Stimulated activated CD4-positive, alpha-beta T cell treated with anti-CD3 and anti-CD28 coated beads, Interleukin-15, amount 100 ng/mL, for 1 hour (primary cell): Measurements from ENCODE around the gene AGRN.
"Not testable (repeated sequence)": the region's sequence is repeated elsewhere in the genome, so short reads cannot be mapped to it uniquely, and the experiment has no call there.

ENCODE experiments used
- DNase-seq, 2 donors: peaks; one replicate each; pipeline ENCODE4 v3.0.0-alpha.2; 2020; ENCODE audit warnings: low read depth in 1 of 2, low spot score in 1 of 2

AGRN gene

DNA sequence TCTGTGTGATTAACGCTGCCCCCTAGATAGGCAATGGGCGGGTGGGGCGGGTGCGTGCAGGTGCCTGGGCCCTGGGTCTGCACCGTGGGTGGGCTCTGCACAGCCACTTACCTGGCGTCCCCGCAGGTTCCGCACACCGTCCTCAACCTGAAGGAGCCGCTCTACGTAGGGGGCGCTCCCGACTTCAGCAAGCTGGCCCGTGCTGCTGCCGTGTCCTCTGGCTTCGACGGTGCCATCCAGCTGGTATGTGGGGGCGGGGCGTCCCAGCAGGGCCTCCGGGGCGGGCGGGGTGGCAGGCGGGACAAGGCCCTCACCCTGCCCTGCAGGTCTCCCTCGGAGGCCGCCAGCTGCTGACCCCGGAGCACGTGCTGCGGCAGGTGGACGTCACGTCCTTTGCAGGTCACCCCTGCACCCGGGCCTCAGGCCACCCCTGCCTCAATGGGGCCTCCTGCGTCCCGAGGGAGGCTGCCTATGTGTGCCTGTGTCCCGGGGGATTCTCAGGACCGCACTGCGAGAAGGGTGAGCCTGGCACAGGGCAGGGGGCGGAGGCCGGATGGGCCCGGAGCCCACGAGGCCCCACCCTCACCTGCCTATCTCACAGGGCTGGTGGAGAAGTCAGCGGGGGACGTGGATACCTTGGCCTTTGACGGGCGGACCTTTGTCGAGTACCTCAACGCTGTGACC is 31.3 kb downstream of the AGRN start:
- no peak for DNase-seq

DNA sequence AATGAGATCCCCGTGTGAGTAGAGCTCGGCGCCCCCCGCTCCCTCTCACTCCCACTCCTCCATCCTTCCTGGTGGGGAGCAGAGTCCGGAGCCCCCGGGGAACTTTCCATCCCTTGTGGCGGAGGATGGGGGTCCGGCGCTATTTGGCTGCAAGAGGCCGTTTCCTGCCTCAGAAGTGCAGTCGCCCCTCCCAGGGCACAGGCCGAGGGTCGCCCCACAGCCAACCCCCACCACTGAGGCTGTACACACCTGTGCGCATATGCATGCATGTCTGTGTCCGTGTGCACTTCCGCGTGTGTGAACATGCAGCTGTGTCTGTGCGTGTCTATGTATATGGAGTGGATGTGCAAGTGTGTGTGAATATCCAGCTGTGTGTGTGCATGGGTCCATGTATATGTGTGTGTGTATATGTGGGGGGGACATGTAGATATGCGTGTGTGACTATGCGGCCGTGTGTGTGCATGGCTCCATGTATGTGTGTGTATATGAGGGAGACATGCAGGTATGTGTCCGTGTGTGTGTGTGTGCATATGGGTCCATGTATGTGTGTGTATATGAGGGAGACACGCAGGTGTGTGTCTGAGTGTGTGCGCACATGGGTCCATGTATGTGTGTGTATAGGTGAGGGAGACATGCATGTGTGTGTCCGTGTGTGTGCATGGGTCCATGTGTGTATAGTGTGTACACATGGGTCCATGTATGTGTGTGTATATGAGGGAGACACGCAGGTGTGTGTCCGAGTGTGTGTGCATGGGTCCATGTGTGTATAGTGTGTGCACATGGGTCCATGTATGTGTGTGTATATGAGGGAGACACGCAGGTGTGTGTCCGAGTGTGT is 32.3 kb downstream of the AGRN start:
- no peak for DNase-seq

DNA sequence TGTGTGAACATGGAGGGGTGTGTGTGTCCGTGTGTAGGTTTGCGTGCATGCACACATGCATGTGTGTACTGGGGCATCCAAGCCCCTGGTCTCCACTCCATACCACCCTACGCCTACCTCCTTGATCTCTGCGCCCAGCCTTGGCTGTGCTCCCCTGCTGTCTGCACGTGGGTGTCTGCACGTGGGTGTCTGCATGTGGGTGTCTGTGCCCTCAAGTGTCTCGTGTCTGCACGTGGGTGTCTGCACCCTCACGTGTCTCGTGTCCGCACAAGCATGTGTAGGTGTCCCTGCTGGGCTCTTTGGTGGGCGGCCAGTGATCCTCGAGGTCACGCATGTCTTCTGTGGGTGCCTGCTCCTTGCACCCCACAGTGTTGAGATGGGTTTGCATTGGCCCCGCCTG is 33.1 kb downstream of the AGRN start:
- DNase-seq: no peak

DNA sequence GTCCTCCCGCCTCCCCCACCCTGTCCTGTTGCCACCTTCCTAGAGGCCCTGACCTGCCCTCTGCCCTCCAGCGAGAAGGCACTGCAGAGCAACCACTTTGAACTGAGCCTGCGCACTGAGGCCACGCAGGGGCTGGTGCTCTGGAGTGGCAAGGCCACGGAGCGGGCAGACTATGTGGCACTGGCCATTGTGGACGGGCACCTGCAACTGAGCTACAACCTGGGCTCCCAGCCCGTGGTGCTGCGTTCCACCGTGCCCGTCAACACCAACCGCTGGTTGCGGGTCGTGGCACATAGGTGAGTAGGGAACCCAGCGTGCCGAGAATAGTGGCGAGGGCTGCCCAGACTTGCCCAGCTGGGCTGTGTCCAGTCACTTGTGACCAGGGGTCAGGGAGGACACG is 33.8 kb downstream of the AGRN start:
- DNase-seq: no peak

DNA sequence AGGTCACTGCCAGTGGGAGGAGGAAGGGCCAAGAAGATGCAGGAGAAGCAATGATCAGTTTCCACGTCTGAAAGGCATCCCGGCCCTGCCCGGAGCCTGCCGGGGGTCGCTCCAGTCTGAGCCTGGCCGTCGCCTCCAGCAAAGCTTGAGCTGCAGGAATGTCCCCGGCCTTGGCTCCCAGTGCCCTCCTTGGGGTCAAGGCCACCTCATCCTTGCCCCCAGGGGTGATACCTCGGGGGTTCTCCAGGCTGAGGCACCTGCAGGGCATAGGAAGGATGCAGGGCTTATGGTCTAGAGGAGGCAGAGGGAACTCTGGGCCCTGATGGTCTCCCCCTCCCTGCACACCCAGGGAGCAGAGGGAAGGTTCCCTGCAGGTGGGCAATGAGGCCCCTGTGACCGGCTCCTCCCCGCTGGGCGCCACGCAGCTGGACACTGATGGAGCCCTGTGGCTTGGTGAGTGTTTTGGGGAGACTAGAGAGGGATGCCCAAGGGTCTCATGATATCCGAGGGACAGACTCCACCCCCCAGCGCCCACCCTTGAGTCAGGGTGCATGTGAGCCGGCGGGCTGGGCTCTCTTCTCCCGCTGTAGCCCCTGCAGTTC is 34.3 kb downstream of the AGRN start:
- no peak for DNase-seq

DNA sequence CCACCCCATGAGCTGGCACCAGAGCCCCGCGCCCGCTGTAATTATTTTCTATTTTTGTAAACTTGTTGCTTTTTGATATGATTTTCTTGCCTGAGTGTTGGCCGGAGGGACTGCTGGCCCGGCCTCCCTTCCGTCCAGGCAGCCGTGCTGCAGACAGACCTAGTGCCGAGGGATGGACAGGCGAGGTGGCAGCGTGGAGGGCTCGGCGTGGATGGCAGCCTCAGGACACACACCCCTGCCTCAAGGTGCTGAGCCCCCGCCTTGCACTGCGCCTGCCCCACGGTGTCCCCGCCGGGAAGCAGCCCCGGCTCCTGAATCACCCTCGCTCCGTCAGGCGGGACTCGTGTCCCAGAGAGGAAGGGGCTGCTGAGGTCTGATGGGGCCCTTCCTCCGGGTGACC is 35.1 kb downstream of the AGRN start:
- no peak for DNase-seq

DNA sequence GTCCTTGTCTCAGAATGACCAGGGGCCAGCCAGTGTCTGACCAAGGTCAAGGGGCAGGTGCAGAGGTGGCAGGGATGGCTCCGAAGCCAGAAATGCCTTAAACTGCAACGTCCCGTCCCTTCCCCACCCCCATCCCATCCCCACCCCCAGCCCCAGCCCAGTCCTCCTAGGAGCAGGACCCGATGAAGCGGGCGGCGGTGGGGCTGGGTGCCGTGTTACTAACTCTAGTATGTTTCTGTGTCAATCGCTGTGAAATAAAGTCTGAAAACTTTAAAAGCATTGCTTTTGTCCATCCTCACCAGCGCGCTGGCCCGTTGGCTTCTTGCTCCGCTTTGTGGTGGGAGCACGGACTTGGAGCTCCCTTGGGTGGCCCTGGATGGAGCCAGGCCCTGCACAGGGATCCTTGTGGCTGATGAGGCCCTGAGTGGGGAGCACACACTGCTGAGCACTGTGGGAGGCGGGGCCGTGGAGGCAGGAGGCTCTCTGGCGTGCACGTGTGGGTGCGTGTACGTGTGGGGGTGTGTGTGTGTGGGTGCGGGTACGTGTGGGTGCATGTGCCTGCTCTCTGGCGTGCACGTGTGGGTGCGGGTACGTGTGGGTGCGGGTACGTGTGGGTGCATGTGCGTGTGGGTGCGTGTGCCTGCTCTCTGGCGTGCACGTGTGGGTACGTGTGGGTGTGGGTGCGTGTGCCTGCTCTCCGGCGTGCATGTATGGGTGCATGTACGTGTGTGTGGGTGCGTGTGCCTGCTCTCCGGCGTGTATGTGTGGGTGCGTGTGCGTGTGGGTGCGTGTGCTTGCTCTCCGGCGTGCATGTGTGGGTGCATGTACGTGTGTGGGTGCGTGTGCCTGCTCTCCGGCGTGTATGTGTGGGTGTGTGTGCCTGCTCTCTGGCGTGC is 36.2 kb downstream of the AGRN start:
- no peak for DNase-seq

DNA sequence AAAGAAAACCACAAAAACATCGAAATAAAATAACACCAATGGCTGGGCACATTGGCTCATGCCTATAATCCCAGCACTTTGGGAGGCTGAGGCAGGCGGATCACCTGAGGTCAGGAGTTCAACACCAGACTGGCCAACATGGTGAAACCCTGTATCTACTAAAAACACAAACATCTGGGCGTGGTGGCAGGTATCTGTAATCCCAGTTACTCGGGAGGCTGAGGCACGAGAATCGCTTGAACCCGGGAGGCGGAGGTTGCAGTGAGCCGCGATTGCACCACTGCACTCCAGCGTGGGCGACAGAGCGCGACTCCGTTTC is 37.8 kb downstream of the AGRN start:
- DNase-seq: not testable (repeated sequence)

DNA sequence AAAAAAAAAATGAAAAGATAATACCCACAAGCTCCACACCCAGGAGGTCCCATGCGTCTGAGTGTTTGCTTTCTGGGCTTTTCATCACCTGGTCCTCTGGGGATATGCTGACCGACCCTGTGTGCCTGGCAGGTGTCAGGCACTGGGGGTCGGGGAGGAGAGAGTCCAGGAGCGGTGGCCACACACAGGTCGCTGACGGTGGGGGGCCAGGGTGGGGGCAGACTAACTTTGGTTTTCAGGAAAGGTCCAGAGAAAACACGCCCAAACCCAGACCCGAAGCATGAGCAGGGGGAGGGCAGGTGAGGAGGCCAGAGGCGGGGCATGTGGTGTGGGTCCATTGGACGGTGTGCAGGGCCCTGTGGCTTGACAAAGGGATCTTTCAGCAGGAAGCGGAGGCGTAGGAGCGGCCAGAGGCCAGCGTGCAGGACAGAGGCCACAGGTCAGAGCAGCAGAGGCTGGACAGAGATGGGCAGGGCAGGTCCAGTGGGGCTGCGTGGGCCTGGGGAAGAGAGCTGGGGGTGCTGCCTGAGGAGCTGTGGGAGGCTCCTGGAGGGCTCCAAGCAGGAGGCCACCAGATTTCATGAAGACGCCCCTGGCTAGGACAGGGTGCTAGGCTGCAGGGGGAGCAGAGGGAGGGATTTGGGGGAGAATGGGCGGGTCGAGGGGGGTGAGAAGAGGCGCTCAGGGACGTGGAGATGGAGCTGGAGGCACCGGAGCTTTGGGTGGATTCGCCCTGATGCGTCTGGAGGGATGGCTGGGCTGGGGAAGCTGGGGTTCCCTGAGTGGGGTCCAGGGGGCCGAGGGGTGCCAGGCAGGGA is 38.4 kb downstream of the AGRN start:
- no peak for DNase-seq

DNA sequence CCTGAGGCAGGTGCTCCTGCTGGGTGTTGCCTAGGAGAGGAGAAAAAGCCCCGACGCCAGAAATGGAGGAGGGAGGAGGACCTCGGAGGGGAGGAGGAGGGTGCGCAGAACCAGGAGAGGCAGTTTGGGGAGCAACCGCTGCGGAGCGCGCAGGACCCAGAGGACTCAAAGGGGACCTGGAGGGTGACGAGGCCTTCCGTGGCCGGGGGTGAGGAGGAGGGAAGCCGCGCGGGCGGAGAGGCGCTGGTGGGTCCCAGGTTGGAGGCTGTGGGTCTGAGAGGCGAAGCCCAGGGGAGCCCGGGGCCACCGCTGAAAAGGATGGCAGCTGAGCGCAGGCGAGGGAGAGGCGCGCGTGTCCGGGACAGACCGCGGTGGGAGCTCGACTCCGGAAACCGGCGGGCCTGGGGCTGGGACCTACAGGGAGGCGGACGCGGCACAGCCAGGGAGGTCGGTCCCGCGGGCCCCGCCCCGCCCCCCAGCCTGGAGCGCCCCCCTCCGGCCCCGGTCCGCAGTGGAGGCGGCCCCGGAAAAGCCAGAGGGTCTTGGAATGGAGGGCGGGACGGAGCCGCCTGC is 39.1 kb downstream of the AGRN start:
- no peak for DNase-seq

DNA sequence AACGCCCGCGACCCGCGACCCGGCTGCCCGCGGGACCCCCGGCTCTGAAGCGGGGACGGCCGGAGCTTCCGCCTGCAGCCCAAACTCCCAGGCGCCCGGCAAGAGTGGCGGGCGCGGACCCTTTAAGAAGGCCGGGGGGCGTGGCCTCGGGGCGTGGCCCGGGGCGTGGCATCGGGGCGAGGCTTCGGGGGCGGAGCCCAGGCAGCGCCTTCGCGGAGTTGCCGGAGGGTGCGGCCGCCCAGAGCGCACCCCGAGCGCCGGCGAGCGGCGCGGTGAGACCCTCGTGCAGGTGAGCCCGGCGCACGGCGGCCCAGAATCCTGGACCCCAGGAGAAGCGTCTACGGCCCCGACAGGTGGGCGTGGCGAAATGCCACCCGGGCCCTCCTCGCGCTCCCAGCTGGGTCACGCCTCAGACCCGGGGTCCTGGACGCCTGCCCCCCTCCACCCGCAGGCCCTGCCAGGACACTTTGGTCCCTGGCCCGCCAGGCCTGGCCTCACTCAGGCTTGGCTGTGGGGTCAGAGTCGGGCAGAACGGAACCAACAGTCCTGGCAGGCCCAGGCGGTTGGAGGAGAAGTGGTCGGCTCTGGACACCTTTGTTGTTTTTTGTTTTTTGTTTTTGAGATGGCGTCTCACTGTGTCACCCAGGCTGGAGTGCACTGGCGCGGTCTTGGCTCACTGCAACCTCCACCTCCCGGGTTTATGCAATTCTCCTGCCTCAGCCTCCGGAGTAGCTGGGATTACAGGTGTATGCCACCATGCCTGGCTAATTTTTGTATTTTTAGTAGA is 39.8 kb downstream of the AGRN start:
- peak; percentile 86 to 95 for DNase-seq

DNA sequence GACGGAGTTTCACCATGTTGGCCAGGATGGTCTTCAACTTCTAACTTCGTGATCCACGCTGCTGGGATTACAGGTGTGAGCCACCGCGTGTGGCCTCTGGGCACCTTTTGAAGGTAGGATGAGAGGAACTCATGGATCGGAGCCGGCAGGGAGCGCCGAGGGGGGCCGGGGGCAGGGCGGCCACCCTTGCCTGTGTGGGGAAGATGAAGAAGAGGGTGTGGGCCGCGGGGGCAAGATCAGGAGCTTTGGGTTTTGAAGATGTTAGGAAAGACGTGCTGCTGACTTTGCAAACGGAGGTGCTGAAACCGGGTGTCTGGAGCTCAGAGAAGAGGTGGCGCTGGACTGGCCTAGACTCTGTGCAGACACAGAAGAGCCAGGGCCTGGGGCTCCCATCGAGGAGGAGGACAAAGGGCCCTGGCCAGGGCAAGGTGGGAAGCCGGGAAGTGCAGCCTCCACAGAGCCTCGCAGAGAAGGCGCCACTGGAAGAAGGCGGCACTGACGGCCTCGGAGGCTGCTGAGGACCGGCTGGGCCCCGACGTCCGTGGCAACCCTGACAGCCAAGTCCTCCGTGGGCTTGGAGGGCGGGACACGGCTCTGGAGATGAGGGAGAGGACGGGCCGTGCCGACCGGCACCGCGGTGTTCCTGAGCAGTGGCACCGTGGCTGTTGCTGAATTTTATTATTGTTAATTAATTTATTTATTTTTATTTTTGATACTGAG is 40.5 kb downstream of the AGRN start:
- DNase-seq: no peak

DNA sequence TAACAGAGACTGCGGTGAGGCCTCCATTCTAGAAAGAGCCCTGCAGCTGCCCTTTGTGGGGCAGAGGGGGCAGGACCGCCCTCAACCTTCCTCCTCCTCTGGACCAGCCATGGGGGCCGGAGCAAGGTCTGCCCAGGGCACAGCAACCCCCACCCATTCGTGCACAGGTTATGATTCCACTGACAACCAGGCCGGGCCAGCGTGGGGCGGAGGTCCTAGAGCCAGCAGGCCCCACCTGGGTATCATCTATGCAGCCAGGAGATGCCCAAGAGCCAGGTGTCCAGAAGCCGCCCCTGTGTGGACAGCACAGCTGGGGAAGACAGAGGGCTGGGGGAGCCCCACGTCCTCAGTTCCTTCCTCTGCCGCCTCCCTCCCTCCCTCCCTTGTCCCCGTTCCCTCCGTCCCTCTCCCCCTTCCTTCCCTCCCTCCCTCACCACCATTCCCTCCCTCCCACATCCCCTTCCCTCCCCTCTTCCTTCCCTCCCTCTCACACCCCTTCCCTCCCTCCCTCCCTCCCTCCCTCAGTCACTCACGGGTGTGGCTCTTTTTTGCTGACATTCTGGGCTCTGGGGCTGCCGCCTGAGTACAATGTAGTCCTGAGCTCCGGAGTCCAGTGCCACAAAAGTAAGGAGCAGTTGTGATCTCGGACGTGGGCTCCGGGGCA is 41.9 kb downstream of the AGRN start:
- DNase-seq: no peak

DNA sequence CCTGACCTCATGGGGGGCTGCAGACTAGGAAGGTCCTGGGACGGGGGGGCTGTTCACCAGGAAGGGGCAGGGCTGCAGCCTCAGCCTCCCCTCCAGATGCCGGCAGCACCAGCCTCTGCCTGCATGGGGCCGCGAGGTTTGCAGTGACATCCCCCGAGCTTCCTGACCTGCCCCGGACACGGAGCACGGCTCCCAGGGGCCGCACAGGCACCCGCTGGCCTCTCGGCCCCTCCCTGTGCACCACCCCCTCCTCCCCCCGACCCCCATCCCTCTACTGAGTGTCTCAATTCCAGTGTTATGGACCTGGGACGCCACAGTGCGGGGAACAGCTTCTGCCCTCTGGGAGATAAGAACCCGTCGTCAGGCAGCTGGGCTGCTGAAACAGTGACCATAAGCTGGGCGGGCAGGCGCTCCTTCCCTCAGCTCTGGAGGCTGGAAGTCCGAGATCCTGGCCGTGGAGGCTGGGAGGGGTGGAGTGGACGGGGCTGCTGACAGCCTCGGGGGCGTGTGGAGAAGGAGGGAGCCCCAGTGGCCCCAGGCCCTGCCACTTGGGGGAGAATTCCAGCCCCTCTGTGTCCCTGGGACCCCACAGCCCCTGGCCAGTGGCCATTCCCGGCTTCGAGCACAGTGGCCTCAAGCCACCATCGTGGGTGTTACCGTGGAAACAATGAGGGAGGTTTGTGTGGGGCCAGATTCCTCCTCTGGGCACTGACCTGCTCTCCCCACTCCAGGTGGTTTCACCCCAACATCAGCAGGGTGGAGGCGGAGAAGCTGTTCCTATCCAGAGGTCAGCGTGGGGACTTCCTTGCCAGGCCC is 42.6 kb downstream of the AGRN start:
- DNase-seq: no peak

DNA sequence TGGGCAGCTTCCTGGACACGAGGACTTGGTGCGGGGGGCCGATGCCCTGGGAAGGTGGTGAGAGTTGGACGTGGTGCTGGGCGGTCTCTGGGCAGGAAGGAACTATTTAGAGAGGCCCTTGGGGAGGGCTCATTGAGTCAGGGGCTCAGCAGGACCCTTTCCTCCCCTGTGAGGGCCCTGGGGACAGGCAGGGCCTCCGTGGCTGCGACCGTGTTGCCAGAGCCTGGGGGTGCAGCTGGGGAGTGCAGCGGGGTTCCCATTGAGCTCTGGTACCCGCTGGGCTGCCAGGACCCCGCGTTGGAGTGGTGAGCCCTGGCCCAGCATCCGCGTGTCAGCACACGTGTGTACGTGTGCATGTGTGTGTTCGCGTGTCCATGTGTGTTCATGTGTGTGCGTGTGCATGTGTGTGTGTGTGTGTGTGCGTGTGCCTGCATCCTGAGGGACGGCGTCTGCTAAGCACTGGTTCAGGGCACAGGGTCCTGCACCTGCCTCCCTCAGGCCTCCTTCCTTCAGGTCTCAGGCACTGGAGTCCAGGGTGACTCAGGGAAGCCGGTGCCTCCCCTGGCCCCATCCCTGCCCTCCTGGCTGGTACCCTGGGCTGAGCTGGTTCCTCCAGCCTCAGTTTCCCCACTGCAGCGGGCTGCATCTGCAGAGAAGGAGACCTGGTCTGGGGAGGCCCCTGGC is 43.5 kb downstream of the AGRN start:
- no peak for DNase-seq

DNA sequence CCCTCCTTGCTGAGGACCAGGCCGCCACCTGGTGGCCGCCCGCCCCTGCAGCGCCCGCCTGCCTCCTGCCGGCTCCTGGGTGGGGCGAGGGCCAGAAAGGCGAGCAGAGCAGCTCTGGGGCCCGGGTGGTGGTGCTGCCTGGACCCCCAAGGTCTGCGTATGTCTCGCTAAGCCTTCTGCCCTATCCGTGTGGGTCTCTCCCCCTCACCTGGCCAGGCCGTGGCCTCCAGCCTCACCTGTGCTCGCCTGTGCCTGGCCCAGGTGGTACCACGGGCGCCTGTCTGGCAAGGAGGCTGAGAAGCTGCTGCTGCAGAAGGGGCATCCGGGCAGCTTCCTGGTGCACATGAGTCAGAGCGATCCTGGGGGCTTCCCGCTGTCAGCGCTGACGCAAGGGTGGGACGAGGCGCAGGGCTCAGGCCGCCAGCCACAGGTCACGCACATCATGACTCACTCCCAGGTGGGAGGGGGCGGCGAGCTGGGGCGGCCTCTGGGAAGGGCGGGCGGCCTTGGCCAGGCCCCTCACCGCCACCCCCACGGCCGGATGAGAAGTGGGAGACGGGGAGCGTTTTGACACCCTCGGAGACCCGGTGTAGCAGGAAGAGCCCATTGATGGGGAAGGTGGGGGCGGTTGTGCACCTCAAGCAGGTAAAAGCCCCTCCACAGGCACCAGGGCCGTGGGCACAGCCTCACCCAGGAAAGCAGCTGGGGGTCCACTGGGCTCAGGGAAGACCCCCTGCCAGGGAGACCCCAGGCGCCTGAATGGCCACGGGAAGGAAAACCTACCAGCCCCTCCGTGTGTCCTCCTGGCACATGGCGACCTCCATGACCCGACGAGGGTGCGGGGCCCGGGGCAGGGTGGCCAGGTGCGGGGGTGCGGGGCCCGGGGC is 44.3 kb downstream of the AGRN start:
- DNase-seq: peak; percentile 65 to 84
